GM12878 (cell line): ENCODE data around the gene CCS. TPM values are rescaled to one million over a fixed set of nuclear protein-coding genes. Genes with fewer than 3 reads are reported as not detected.

Experiments
- ATAC-seq: fragments of 200-7000 bp; cut with Tn5 transposase; 3 replicates; pipeline ENCODE4 v1.9.1; 2020; ENCODE audit warnings: mild to moderate bottlenecking, moderate library complexity
- BruUV-seq: library from RNA; stranded (reverse); fragments of 400-500 nt; replicated peaks from 2 replicates; lab custom pipeline; 2021; lab: Mats Ljungman, UMichigan
- CTCF ChIA-PET: fragments of 300-600 bp; sonication (Branson Sonifier 250); formaldehyde crosslinking; extraction: SDS; loops from one replicate; lab custom pipeline; 2021; ENCODE audit warnings: inconsistent platforms; lab: Yijun Ruan, JAX
- POLR2A ChIA-PET: fragments of 350-600 bp; formaldehyde crosslinking; extraction: SDS; loops from one replicate; lab custom pipeline; 2021; ENCODE audit warnings: inconsistent platforms; lab: Charles Lee
- RAD21 ChIA-PET: fragments of 300-600 bp; sonication (Branson Sonifier 250); formaldehyde crosslinking; loops from one replicate; lab custom pipeline; 2023; ENCODE audit warnings: antibody characterized with exemption; ENCODE audit not compliant: unreplicated experiment; lab: Charles Lee
- SMC1A ChIA-PET: fragments of 300-600 bp; sonication (Branson Sonifier 250); formaldehyde crosslinking; loops from one replicate; lab custom pipeline; 2023; ENCODE audit not compliant: unreplicated experiment, uncharacterized antibody; lab: Charles Lee
- DNase-seq: peaks from one replicate; pipeline ENCODE4 v3.0.0-alpha.2; 2011; ENCODE audit warnings: low read depth, low spot score
- FAIRE-seq: peaks from 3 replicates; lab custom pipeline; 2011; peaks lifted over from hg19 to GRCh38; lab: Jason Lieb, UNC
- H2AFZ ChIP-seq: 2 replicates; pipeline ENCODE4 v1.6.0; 2011; ENCODE audit warnings: low read depth, low read length, control low read depth; ENCODE audit not compliant: control insufficient read depth
- H3K27ac ChIP-seq: 2 replicates; pipeline ENCODE4 v1.5.1; 2011; ENCODE audit warnings: control low read depth; ENCODE audit not compliant: control insufficient read depth, insufficient read depth
- H3K27me3 ChIP-seq, 2 experiments: replicated peaks in 1 of 2; 2 replicates each; pipeline versions ENCODE4 v1.6.0 to v1.6.1; 2011; ENCODE audit warnings: low read length in 1 of 2; ENCODE audit not compliant: control insufficient read depth in 2 of 2, insufficient read depth in 2 of 2
- H3K36me3 ChIP-seq, 2 experiments: 2 replicates each; pipeline ENCODE4 v1.5.1; 2011; ENCODE audit warnings: low read length in 1 of 2; ENCODE audit not compliant: control insufficient read depth in 2 of 2, insufficient read depth in 2 of 2
- H3K4me1 ChIP-seq: 2 replicates; pipeline ENCODE4 v1.6.1; 2011; ENCODE audit warnings: mild to moderate bottlenecking, low read length, moderate library complexity, mixed read lengths; ENCODE audit not compliant: control insufficient read depth, insufficient read depth
- H3K4me2 ChIP-seq: 2 replicates; pipeline ENCODE4 v1.6.0; 2011; ENCODE audit warnings: control low read depth; ENCODE audit not compliant: control insufficient read depth, insufficient read depth
- H3K4me3 ChIP-seq: fragments of 200-600 bp; sonication (generic); 2 replicates; pipeline ENCODE4 v1.5.1; 2016
- H3K79me2 ChIP-seq: 2 replicates; pipeline ENCODE4 v1.6.0; 2011; ENCODE audit warnings: low read length; ENCODE audit not compliant: control insufficient read depth, insufficient read depth
- H3K9ac ChIP-seq: 2 replicates; pipeline ENCODE4 v1.8.0; 2011; ENCODE audit warnings: low read length, control low read depth, mixed read lengths; ENCODE audit not compliant: control insufficient read depth, insufficient read depth
- H3K9me3 ChIP-seq: replicated peaks from 3 replicates; pipeline ENCODE4 v1.5.1; 2011; ENCODE audit warnings: mild to moderate bottlenecking, low read length; ENCODE audit not compliant: control insufficient read depth, insufficient read depth
- H4K20me1 ChIP-seq: 2 replicates; pipeline ENCODE4 v1.6.0; 2011; ENCODE audit not compliant: control insufficient read depth, insufficient read depth
- FOS ChIP-seq: IDR thresholded peaks from 3 replicates; pipeline ENCODE4 v1.6.1; 2011; ENCODE audit warnings: borderline replicate concordance; ENCODE audit not compliant: insufficient read length; ENCODE audit errors: extremely low read depth
- HDGF ChIP-seq: fragments of 450-650 bp; IDR thresholded peaks from 2 replicates; pipeline ENCODE4 v1.6.1; 2016; ENCODE audit warnings: antibody characterized with exemption
- LARP7 ChIP-seq: fragments of 450-650 bp; IDR thresholded peaks from 2 replicates; pipeline ENCODE4 v1.6.1; 2017; ENCODE audit warnings: mild to moderate bottlenecking
- POLR2A ChIP-seq: IDR thresholded peaks from 2 replicates; pipeline ENCODE4 v1.6.1; 2011; ENCODE audit warnings: low read depth, mild to moderate bottlenecking, low read length
- POLR2AphosphoS5 ChIP-seq: IDR thresholded peaks from 2 replicates; pipeline ENCODE4 v1.6.1; 2011; ENCODE audit warnings: mild to moderate bottlenecking, low read length, inconsistent platforms
- RFX5 ChIP-seq: IDR thresholded peaks from 2 replicates; pipeline ENCODE4 v1.6.1; 2011; ENCODE audit warnings: low read depth, low read length, improper control_type of control experiment
- SMAD1 ChIP-seq: fragments of 450-650 bp; IDR thresholded peaks from 2 replicates; pipeline ENCODE4 v1.6.1; 2018; ENCODE audit warnings: mild to moderate bottlenecking, low read depth; ENCODE audit not compliant: partially characterized antibody
- ZNF622 ChIP-seq: fragments of 450-650 bp; IDR thresholded peaks from 2 replicates; pipeline ENCODE4 v1.6.1; 2017; ENCODE audit warnings: mild to moderate bottlenecking, inconsistent platforms
- WGBS: methylation state at CpG from one replicate; pipeline ENCODE4 v1.1.6; 2016; ENCODE audit warnings: low lambda C conversion rate; ENCODE audit not compliant: insufficient replicate concordance, insufficient coverage; ENCODE audit errors: missing lambda C conversion rate; 5-methylcytosine and 5-hydroxymethylcytosine counted together
- in situ Hi-C: fragments of 300-500 bp; cut with MboI; formaldehyde crosslinking; loops from 9 replicates; pipeline ENCODE4 v1.14.3; 2018; ENCODE audit warnings: mixed read lengths
- intact Hi-C: fragments of 100-400 bp; cut with micrococcal nuclease; formaldehyde crosslinking; loops from one replicate; pipeline ENCODE4 v1.14.2; 2022; ENCODE audit not compliant: unreplicated experiment
- polyA plus RNA-seq, 11 experiments: library from polyadenylated mRNA; depleted of rRNA in 4 of 11; unstranded in 6 of 11; stranded (reverse) in 5 of 11; fragments of >200 nt; fragmentation: Nextera tagmentation in 4 of 11; fragmentation: Illumina TruSeq in 1 of 11; extraction: Ambion mirVana in 4 of 11; extraction: Trizol in 1 of 11; gene quantifications; 1 replicate in 1 of 11; 2 replicates in 10 of 11; pipeline versions ENCODE4 v1.2.1 to v1.2.3, GENCODE V29; 2011 to 2016; ENCODE audit warnings: inconsistent platforms in 2 of 11, missing spikeins in 2 of 11, low read depth in 1 of 11
- total RNA-seq, 4 experiments: library from RNA; depleted of rRNA in 3 of 4; stranded (reverse); fragments of >200 nt in 3 of 4; fragmentation: Illumina TruSeq in 1 of 4; extraction: Trizol in 1 of 4; gene quantifications; 2 replicates each; pipeline versions ENCODE4 v1.2.1 to v1.2.3, GENCODE V29; 2013 to 2021
- TF ChIP-seq, protein P1 (sequence below): IDR thresholded peaks from 2 replicates; pipeline ENCODE4 v1.6.1; 2011; ENCODE audit warnings: borderline replicate concordance, low read depth, mild to moderate bottlenecking, moderate library complexity, low read length; ENCODE audit not compliant: insufficient read depth, poor library complexity, severe bottlenecking
- TF ChIP-seq, protein P2 (sequence below): fragments of 150-350 bp; IDR thresholded peaks from 2 replicates; pipeline ENCODE4 v1.6.1; 2014; ENCODE audit warnings: mild to moderate bottlenecking, low read depth, low read length

The CCS gene
- total and polyA plus RNA-seq, 10 of the 15 experiments (the other 5 are each of a cell fraction or from before 2014, with no cell fraction given), result 1.5 to 44.2 (median 30.6) TPM

DNA sequence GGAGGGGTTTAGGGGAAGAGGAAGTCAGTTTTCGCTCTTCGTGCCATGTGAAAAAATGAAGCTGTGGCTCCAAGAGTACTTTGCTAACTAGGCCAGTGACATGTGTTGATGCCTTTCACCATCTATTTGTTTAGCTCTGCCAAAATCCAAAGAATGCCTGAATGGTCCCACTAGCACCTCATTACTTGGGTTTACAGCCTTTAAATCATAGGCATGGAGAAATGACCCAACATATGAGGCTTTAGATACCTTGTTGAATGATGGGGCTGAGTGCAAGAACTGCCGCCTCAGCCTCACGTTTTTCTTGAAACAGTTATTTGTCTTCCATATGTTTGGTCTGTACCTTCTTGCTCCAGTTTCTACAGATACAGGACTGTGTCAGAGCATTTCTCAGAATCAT, 53.8 kb downstream of the CCS start:
- in situ Hi-C loops (no loop called here), intact Hi-C loops (no loop called here)
- peaks cover 68% of the 10 kb centered on the region for H3K79me2 ChIP-seq
- TSS peak; percentile 21 for BruUV-seq
- ChIA-PET POLR2A (interaction anchor here (1.0 to 1.5 kb wide), 3 partner anchors 9 to 31 kb away, joined by 4 to 8 read pairs (median 4); partner anchors contain the start of genes RBM4 and RBM4B), CTCF (interaction anchor here (1.0 to 1.8 kb wide), 4 partner anchors 9 to 67 kb away, joined by 3 to 6 read pairs (median 3); partner anchors contain the start of gene RBM4), SMC1A (interaction anchor here (0.9 to 3.3 kb wide), 4 partner anchors 8 to 24 kb away, joined by 3 to 13 read pairs (median 4); partner anchors contain the start of gene RBM4), RAD21 (interaction anchor here (1.2 kb wide), 1 partner anchor 9 kb away, joined by 4 read pairs; no protein-coding TSS in a partner anchor)
- H3K36me3 ChIP-seq, result peaks cover 17 to 42% of the 10 kb centered on the region in 2 experiments
- H3K9ac ChIP-seq, result no peak overlapping the region
- no peak for ATAC-seq
- DNase-seq, result no peak
- no peak for TF ChIP-seq SMAD1
- H3K4me1 ChIP-seq, result peaks cover 9% of the 10 kb centered on the region; the same call in 1 of the 2 replicates
- peaks cover 15% of the 10 kb centered on the region for H4K20me1 ChIP-seq
- 78% methylated on average over 4 of the region's 4 CpGs for WGBS
- FAIRE-seq, result no peak
- H3K4me2 ChIP-seq, result peak overlapping the region; percentile 38; the same call in 1 of the 2 replicates
- no peaks in the 10 kb centered on the region for H3K9me3 ChIP-seq
- no peak overlapping the region for H3K27ac ChIP-seq
- no peaks in the 10 kb centered on the region for H3K27me3 ChIP-seq
- no peak overlapping the region for H3K4me3 ChIP-seq
- no peak overlapping the region for H2AFZ ChIP-seq

DNA sequence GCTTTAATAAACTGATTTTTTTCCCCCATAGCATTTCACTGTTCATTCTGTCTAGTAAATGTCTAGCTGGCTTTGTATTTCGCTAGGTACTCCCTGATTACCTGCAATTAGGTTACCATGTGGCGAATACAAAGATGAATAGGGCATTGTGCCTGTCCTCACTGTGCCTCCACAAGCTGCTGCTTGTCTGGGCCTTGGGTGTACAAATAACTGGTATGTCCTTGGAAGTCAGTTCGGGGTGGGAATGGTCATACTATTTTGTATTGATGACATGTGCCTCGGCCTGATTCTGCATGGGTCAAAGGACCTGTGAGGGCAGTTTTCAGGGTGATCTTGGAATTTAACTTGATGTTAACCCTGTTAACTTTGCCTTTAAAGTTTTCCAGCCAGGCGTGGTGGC, 56.9 kb downstream of the CCS start:
- H3K79me2 ChIP-seq, result peaks cover 44% of the 10 kb centered on the region
- ChIA-PET POLR2A (interaction anchor here (2.8 kb wide), 1 partner anchor 12 kb away, joined by 12 read pairs; the partner anchor contains the start of gene RBM4), RAD21 (interaction anchor here (1.4 kb wide), 1 partner anchor 12 kb away, joined by 3 read pairs; the partner anchor contains the start of gene RBM4), CTCF (interaction anchor here (1.1 kb wide), 1 partner anchor 170 kb away, joined by 3 read pairs; the partner anchor contains the start of gene DPP3), SMC1A (interaction anchor here (1.1 kb wide), 1 partner anchor 11 kb away, joined by 4 read pairs; the partner anchor contains the start of gene RBM4)
- no peaks in the 10 kb centered on the region for H3K27me3 ChIP-seq
- no peak overlapping the region for H3K4me2 ChIP-seq
- in situ Hi-C loops, result no loop called here
- no peak overlapping the region for H2AFZ ChIP-seq
- H3K36me3 ChIP-seq, result peaks cover 9 to 32% of the 10 kb centered on the region in 2 experiments
- BruUV-seq, result no TSS peak
- FAIRE-seq (no peak), ATAC-seq (no peak), DNase-seq (no peak)
- H3K9me3 ChIP-seq, result no peaks in the 10 kb centered on the region
- H4K20me1 ChIP-seq, result peaks cover 14% of the 10 kb centered on the region; the same call in 1 of the 2 replicates
- intact Hi-C loops, result no loop called here
- 92% methylated on average over 5 of the region's 5 CpGs for WGBS
- no peak overlapping the region for H3K27ac ChIP-seq
- H3K9ac ChIP-seq, result no peak overlapping the region
- H3K4me3 ChIP-seq, result no peak overlapping the region
- no peaks in the 10 kb centered on the region for H3K4me1 ChIP-seq
- TF ChIP-seq POLR2AphosphoS5, result 0 out of 2 replicates have a peak, but pooled peaks have one; percentile 6
- TF ChIP-seq FOS, result no peak
- TF ChIP-seq ZNF622, result no peak
- no peak for TF ChIP-seq RFX5
- TF ChIP-seq LARP7, result no peak
- peak; percentile 48; the same call in 1 of the 2 replicates for TF ChIP-seq POLR2A
- TF ChIP-seq, protein P1, sequence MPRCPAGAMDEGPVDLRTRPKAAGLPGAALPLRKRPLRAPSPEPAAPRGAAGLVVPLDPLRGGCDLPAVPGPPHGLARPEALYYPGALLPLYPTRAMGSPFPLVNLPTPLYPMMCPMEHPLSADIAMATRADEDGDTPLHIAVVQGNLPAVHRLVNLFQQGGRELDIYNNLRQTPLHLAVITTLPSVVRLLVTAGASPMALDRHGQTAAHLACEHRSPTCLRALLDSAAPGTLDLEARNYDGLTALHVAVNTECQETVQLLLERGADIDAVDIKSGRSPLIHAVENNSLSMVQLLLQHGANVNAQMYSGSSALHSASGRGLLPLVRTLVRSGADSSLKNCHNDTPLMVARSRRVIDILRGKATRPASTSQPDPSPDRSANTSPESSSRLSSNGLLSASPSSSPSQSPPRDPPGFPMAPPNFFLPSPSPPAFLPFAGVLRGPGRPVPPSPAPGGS, result no peak
- TF ChIP-seq, protein P2, sequence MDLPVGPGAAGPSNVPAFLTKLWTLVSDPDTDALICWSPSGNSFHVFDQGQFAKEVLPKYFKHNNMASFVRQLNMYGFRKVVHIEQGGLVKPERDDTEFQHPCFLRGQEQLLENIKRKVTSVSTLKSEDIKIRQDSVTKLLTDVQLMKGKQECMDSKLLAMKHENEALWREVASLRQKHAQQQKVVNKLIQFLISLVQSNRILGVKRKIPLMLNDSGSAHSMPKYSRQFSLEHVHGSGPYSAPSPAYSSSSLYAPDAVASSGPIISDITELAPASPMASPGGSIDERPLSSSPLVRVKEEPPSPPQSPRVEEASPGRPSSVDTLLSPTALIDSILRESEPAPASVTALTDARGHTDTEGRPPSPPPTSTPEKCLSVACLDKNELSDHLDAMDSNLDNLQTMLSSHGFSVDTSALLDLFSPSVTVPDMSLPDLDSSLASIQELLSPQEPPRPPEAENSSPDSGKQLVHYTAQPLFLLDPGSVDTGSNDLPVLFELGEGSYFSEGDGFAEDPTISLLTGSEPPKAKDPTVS, result no peak
- no peak for TF ChIP-seq HDGF
